HG03442 (cell line): ENCODE results near the gene NAPA.
A peak's percentile ranks its signal among the peaks of the same experiment; 100 is the strongest.

Experiments
- ATAC-seq: cut with Tn5 transposase; IDR thresholded peaks from one replicate; pipeline ENCODE4 v1.9.1; 2021; ENCODE audit warnings: mild to moderate bottlenecking, moderate library complexity; ENCODE audit not compliant: unreplicated experiment

The NAPA gene

GRCh38 chr19:47526798-47527197, 11.9 kb upstream of the NAPA start:
- ATAC-seq = no peak

GRCh38 chr19:47523473-47523872, 8.6 kb upstream of the NAPA start:
- no peak for ATAC-seq

- ATAC-seq = no peak
Observed at GRCh38 chr19:47521473-47522180, 6.8 kb upstream of the NAPA start.

- ATAC-seq = no peak
Observed at GRCh38 chr19:47520839-47521238, 6.0 kb upstream of the NAPA start.

GRCh38 chr19:47520343-47520806, 5.5 kb upstream of the NAPA start:
- ATAC-seq = no peak

- ATAC-seq = no peak
Observed at GRCh38 chr19:47518854-47519253, 4.0 kb upstream of the NAPA start.

- no peak for ATAC-seq
Observed at GRCh38 chr19:47518139-47518538, 3.3 kb upstream of the NAPA start.

GRCh38 chr19:47514151-47514868, 553 bp downstream of the NAPA start:
- peak; percentile 9 for ATAC-seq

GRCh38 chr19:47512948-47513319, 1.9 kb downstream of the NAPA start:
- ATAC-seq = no peak

- ATAC-seq = no peak
Observed at GRCh38 chr19:47512183-47512947, 2.5 kb downstream of the NAPA start.

- no peak for ATAC-seq
Observed at GRCh38 chr19:47511681-47512080, 3.2 kb downstream of the NAPA start.

GRCh38 chr19:47511128-47511517, 3.7 kb downstream of the NAPA start:
- ATAC-seq = no peak

- no peak for ATAC-seq
Observed at GRCh38 chr19:47510516-47511127, 4.2 kb downstream of the NAPA start.

- ATAC-seq = no peak
Observed at GRCh38 chr19:47509973-47510372, 4.9 kb downstream of the NAPA start.

- ATAC-seq = no peak
Observed at GRCh38 chr19:47509170-47509847, 5.6 kb downstream of the NAPA start.

GRCh38 chr19:47508721-47509120, 6.1 kb downstream of the NAPA start:
- ATAC-seq = no peak

- ATAC-seq = no peak
Observed at GRCh38 chr19:47507924-47508553, 6.8 kb downstream of the NAPA start.

GRCh38 chr19:47507012-47507411, 7.9 kb downstream of the NAPA start:
- ATAC-seq = no peak

GRCh38 chr19:47506459-47506858, 8.4 kb downstream of the NAPA start:
- ATAC-seq = no peak

- no peak for ATAC-seq
Observed at GRCh38 chr19:47505506-47505905, 9.4 kb downstream of the NAPA start.
